GM18511 (cell line): ENCODE data around the gene SLC35F1.
A peak's percentile ranks its signal among the peaks of the same experiment; 100 is the strongest.
"Not testable (repeated sequence)": the region's sequence is repeated elsewhere in the genome, so short reads cannot be mapped to it uniquely, and the experiment has no call there.

Source experiments
- ATAC-seq: cut with Tn5 transposase; IDR thresholded peaks from one replicate; pipeline ENCODE4 v1.9.1; 2021; ENCODE audit warnings: mild to moderate bottlenecking, moderate library complexity; ENCODE audit not compliant: unreplicated experiment

SLC35F1 gene

GRCh38 chr6:117906958-117907600, at the start of gene SLC35F1:
Gene SLC35F1, plus strand, starts transcription at chr6:117907264.
- peak; percentile 65 for ATAC-seq

GRCh38 chr6:117858601-117859000, 48.5 kb upstream of the SLC35F1 start:
- not testable (repeated sequence) for ATAC-seq

GRCh38 chr6:117861545-117861944, 45.5 kb upstream of the SLC35F1 start:
- ATAC-seq = no peak

- ATAC-seq = no peak
Measured at GRCh38 chr6:117866561-117866960, 40.5 kb upstream of the SLC35F1 start.

- ATAC-seq = peak; percentile 91
Measured at GRCh38 chr6:117870486-117871242, 36.4 kb upstream of the SLC35F1 start.

- no peak for ATAC-seq
Measured at GRCh38 chr6:117880824-117881223, 26.2 kb upstream of the SLC35F1 start.

- no peak for ATAC-seq
Measured at GRCh38 chr6:117890172-117890571, 16.9 kb upstream of the SLC35F1 start.

- ATAC-seq = peak; percentile 57
Measured at GRCh38 chr6:117906507-117906957, 532 bp upstream of the SLC35F1 start.

- ATAC-seq = peak; percentile 25
Measured at GRCh38 chr6:117907601-117908245, 659 bp downstream of the SLC35F1 start.

GRCh38 chr6:117908246-117909068, 1.4 kb downstream of the SLC35F1 start:
- no peak for ATAC-seq

- no peak for ATAC-seq
Measured at GRCh38 chr6:117909638-117910037, 2.6 kb downstream of the SLC35F1 start.

GRCh38 chr6:117910549-117910948, 3.5 kb downstream of the SLC35F1 start:
- no peak for ATAC-seq

- ATAC-seq = no peak
Measured at GRCh38 chr6:117911150-117911549, 4.1 kb downstream of the SLC35F1 start.

- no peak for ATAC-seq
Measured at GRCh38 chr6:117911660-117912059, 4.6 kb downstream of the SLC35F1 start.

GRCh38 chr6:117915846-117916245, 8.8 kb downstream of the SLC35F1 start:
- ATAC-seq = no peak

GRCh38 chr6:117916483-117916882, 9.4 kb downstream of the SLC35F1 start:
- no peak for ATAC-seq

GRCh38 chr6:117917176-117917575, 10.1 kb downstream of the SLC35F1 start:
- ATAC-seq = no peak

- no peak for ATAC-seq
Measured at GRCh38 chr6:117918454-117918853, 11.4 kb downstream of the SLC35F1 start.

- no peak for ATAC-seq
Measured at GRCh38 chr6:117919275-117919674, 12.2 kb downstream of the SLC35F1 start.

- ATAC-seq = no peak
Measured at GRCh38 chr6:117919775-117920729, 13.0 kb downstream of the SLC35F1 start.
